ENCODE data around the gene SMCO4.

The SMCO4 gene

GRCh38 chr11:93526641-93527583 lies 16.3 kb downstream of the SMCO4 start:
- no peak for DNase-seq

GRCh38 chr11:93526346-93526633 lies 16.9 kb downstream of the SMCO4 start:
- DNase-seq: no peak

- no peak for DNase-seq
Observed at GRCh38 chr11:93525601-93526345, 17.4 kb downstream of the SMCO4 start.

- no peak for DNase-seq
Observed at GRCh38 chr11:93524858-93525257, 18.3 kb downstream of the SMCO4 start.

GRCh38 chr11:93524173-93524536 lies 19.0 kb downstream of the SMCO4 start:
- no peak for DNase-seq

- no peak for DNase-seq
Observed at GRCh38 chr11:93520726-93521509, 22.3 kb downstream of the SMCO4 start.

- peak; percentile 82 for DNase-seq
Observed at GRCh38 chr11:93519179-93519578, 24.0 kb downstream of the SMCO4 start.

- no peak for DNase-seq
Observed at GRCh38 chr11:93518081-93518480, 25.1 kb downstream of the SMCO4 start.

GRCh38 chr11:93517611-93518010 lies 25.6 kb downstream of the SMCO4 start:
- DNase-seq: no peak

GRCh38 chr11:93517041-93517440 lies 26.1 kb downstream of the SMCO4 start:
- DNase-seq: no peak

GRCh38 chr11:93515441-93516025 lies 27.7 kb downstream of the SMCO4 start:
- no peak for DNase-seq

GRCh38 chr11:93514712-93515111 lies 28.5 kb downstream of the SMCO4 start:
- no peak for DNase-seq

GRCh38 chr11:93513772-93514171 lies 29.4 kb downstream of the SMCO4 start:
- no peak for DNase-seq

GRCh38 chr11:93512949-93513667 lies 30.1 kb downstream of the SMCO4 start:
- DNase-seq: no peak

GRCh38 chr11:93512073-93512475 lies 31.1 kb downstream of the SMCO4 start:
- no peak for DNase-seq

GRCh38 chr11:93510196-93510873 lies 32.9 kb downstream of the SMCO4 start:
- no peak for DNase-seq

- no peak for DNase-seq
Observed at GRCh38 chr11:93507517-93507916, 35.7 kb downstream of the SMCO4 start.

GRCh38 chr11:93505703-93506102 lies 37.5 kb downstream of the SMCO4 start:
- no peak for DNase-seq

GRCh38 chr11:93504110-93505095 lies 38.8 kb downstream of the SMCO4 start:
- no peak for DNase-seq

GRCh38 chr11:93501856-93502255 lies 41.3 kb downstream of the SMCO4 start:
- DNase-seq: no peak

GRCh38 chr11:93500759-93501158 lies 42.4 kb downstream of the SMCO4 start:
- no peak for DNase-seq

All from NCI-H1105 (cell line).